Measurements from ENCODE around the gene HSF5. TPM values are rescaled to one million over a fixed set of nuclear protein-coding genes. Genes with fewer than 3 reads are reported as not detected.

Gene HSF5
- total and polyA plus RNA-seq, 2 donors (not counting 3 experiments of a cell fraction or from before 2014, with no cell fraction given) = 0.03 TPM; not detected in 1

DNA sequence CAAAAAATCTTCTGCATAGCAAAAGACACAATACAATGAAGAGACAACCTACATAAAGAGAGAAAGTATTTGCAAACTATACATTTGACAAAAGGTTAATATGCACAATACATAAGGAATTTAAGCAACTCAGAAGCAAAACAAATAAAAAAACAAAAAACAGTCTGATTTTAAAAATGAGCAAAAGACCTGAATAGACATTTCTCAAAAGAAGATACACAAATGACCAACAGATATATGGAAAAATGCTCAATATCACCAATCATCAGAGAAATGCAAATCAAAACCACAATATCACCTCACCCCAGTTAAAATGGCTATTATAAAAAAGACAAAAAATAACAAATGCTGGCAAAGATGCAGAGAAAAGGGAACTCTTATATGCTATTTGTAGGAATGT lies 32.7 kb downstream of the HSF5 start:
- Histone ChIP-seq H2AFZ (ENCODE audit: low read depth, low read length) (no peak overlapping the region), H3K4me3 (replicated peaks in 1 of 3; ENCODE audit: insufficient read depth in 1 of 3, low read depth in 1 of 3, low read length in 3 of 3) (no peak overlapping the region), H3K4me2 (ENCODE audit: insufficient read depth, low read length) (no peak overlapping the region), H3K9ac (replicated peaks; ENCODE audit: extremely low read depth, insufficient read depth, low read length) (no peak overlapping the region), H3K4me1 (ENCODE audit: control insufficient read depth, extremely low read depth, insufficient read depth, low read length) (no peaks in the 10 kb centered on the region), H3K36me3 (ENCODE audit: control insufficient read depth in 2 of 2, extremely low read depth in 1 of 2, insufficient read depth in 2 of 2, low read length in 2 of 2) (no peaks in the 10 kb centered on the region), H3K27me3 (ENCODE audit: control insufficient read depth in 2 of 2, insufficient read depth in 2 of 2, low read length in 2 of 2) (no peaks in the 10 kb centered on the region), H3K9me1 (replicated peaks; ENCODE audit: control insufficient read depth, extremely low read depth, insufficient read depth, low read length) (no peaks in the 10 kb centered on the region), H4K20me1 (replicated peaks; ENCODE audit: control insufficient read depth, extremely low read depth, insufficient read depth, low read length) (no peaks in the 10 kb centered on the region), H3K79me2 (ENCODE audit: control insufficient read depth, insufficient read depth, low read length) (no peaks in the 10 kb centered on the region), H3K9me3 (replicated peaks; ENCODE audit: control insufficient read depth, insufficient read depth, low read length) (no peaks in the 10 kb centered on the region), H3K27ac (ENCODE audit: insufficient read depth, low read depth, low read length) (no peak overlapping the region)
- FAIRE-seq (no peak), DNase-seq (ENCODE audit: low read depth, low spot score) (no peak)
- TF ChIP-seq POLR2A (IDR thresholded peaks at IDR 0.05; ENCODE audit: low read depth, low read length) = no peak
- no peak for TF ChIP-seq POLR2AphosphoS5 (IDR thresholded peaks at IDR 0.05; ENCODE audit: insufficient read depth, low read depth, low read length)
- TF ChIP-seq MYC (IDR thresholded peaks at IDR 0.05; ENCODE audit: low read depth, low read length) = no peak
- TF ChIP-seq EZH2 (IDR thresholded peaks at IDR 0.05; ENCODE audit: borderline replicate concordance, low read depth, low read length, severe bottlenecking) = no peak
- TF ChIP-seq MAX (IDR thresholded peaks at IDR 0.05; ENCODE audit: insufficient read depth, insufficient read length) = no peak
- TF ChIP-seq JUN (IDR thresholded peaks at IDR 0.05; ENCODE audit: borderline replicate concordance, insufficient read depth, insufficient read length, low read depth) = no peak
- no peak for TF ChIP-seq GATA2 (IDR thresholded peaks at IDR 0.05; ENCODE audit: insufficient read depth, insufficient read length, low read depth, low read length)
- no peak for TF ChIP-seq CTCF (IDR thresholded peaks at IDR 0.05; ENCODE audit: extremely low read depth in 1 of 2, insufficient read depth in 1 of 2, low read depth in 1 of 2, low read length in 2 of 2)
- no peak for TF ChIP-seq FOS (IDR thresholded peaks at IDR 0.05; ENCODE audit: borderline replicate concordance, insufficient read depth, low read length)
- dilution Hi-C loops (cut with MboI; ENCODE audit: extremely low pct_ligation_motif_present, low sequenced_read_pairs) (no loop called here), intact Hi-C loops (cut with micrococcal nuclease) (no loop called here)
- ChIA-PET CTCF (no interaction called here), POLR2A (no interaction called here)
- BruUV-seq (replicated peaks) = no TSS peak
